ENCODE data around the gene LIMA1.

- no peak for TF ChIP-seq CTCF (IDR thresholded peaks at IDR 0.05; ENCODE audit: borderline replicate concordance, extremely low read depth, low read length, poor library complexity, severe bottlenecking)
- no peak for TF ChIP-seq EZH2 (IDR thresholded peaks at IDR 0.05; ENCODE audit: borderline replicate concordance, low read depth, low read length, severe bottlenecking)
Measured at GRCh38 chr12:50317203-50317602, 33.9 kb upstream of the LIMA1 start.

Data from DND-41 (cell line).